Glutamatergic neuron (in vitro differentiated cells): ENCODE data around the gene TPST1. TPM values are rescaled to one million over a fixed set of nuclear protein-coding genes. Genes with fewer than 3 reads are reported as not detected.
"Not testable (repeated sequence)": the region's sequence is repeated elsewhere in the genome, so short reads cannot be mapped to it uniquely, and the experiment has no call there.

Source experiments
- DNase-seq: peaks from one replicate; pipeline ENCODE4 v3.0.0; 2022
- H3K27ac Mint-ChIP-seq: one replicate; pipeline ENCODE4 v1.8.0; 2020; ENCODE audit warnings: mild to moderate bottlenecking, mixed read lengths, inconsistent platforms; ENCODE audit not compliant: unreplicated experiment
- H3K27me3 Mint-ChIP-seq: one replicate; pipeline ENCODE4 v1.8.0; 2020; ENCODE audit warnings: mild to moderate bottlenecking, moderate library complexity, mixed read lengths, inconsistent platforms; ENCODE audit not compliant: unreplicated experiment
- H3K36me3 Mint-ChIP-seq: one replicate; pipeline ENCODE4 v1.8.0; 2020; ENCODE audit warnings: mild to moderate bottlenecking, mixed read lengths, inconsistent platforms; ENCODE audit not compliant: unreplicated experiment
- H3K4me1 Mint-ChIP-seq: one replicate; pipeline ENCODE4 v1.8.0; 2020; ENCODE audit warnings: mild to moderate bottlenecking, low read depth, mixed read lengths, inconsistent platforms; ENCODE audit not compliant: unreplicated experiment
- H3K4me3 Mint-ChIP-seq: one replicate; pipeline ENCODE4 v1.8.0; 2020; ENCODE audit warnings: mild to moderate bottlenecking, mixed read lengths, inconsistent platforms; ENCODE audit not compliant: unreplicated experiment
- H3K9me3 Mint-ChIP-seq: one replicate; pipeline ENCODE4 v1.8.0; 2020; ENCODE audit warnings: mild to moderate bottlenecking, moderate library complexity, mixed read lengths, inconsistent platforms; ENCODE audit not compliant: unreplicated experiment
- total RNA-seq: library from RNA; stranded (reverse); fragmentation: NEBNext Ultra II Directional; extraction: Animal tissue kit (Norgen Biotek cat#: 25700); gene quantifications from one replicate; pipeline ENCODE4 v1.2.1, GENCODE V29; 2021; ENCODE audit not compliant: unreplicated experiment
- TF ChIP-seq, protein P1 (sequence below): fragments of 200-600 bp; sonication (generic); IDR thresholded peaks from one replicate; pipeline ENCODE4 v1.5.0; 2021; ENCODE audit not compliant: partially characterized antibody, unreplicated experiment

Gene TPST1
- total RNA-seq, 1 donor from 2014 or later = 41.4 TPM

DNA sequence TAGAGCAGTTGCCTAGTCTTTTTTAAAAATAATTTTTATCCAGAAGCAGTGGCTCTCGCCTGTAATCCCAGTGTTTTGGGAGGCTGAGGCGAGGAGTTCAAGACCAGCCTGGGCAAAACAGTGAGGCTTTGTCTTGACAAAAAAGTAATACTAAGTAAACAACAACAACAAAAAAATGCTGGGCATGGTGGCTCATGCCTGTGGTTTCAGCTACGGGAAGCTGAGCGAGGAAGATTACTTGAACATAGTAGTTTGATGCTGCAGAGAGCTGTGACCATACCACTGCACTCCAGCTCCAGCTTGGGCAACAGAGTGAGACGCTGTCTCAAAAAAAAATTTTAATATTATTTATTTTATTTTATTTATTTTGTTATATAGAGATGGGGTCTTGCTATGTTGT is 31.3 kb upstream of the TPST1 start:
- H3K36me3 Mint-ChIP-seq = no peaks in the 10 kb centered on the region
- H3K9me3 Mint-ChIP-seq = peaks cover 3% of the 10 kb centered on the region
- H3K27ac Mint-ChIP-seq = no peak overlapping the region
- no peak for DNase-seq
- H3K4me1 Mint-ChIP-seq = peaks cover 3% of the 10 kb centered on the region
- H3K4me3 Mint-ChIP-seq = no peak overlapping the region
- H3K27me3 Mint-ChIP-seq = peaks cover 2% of the 10 kb centered on the region
- TF ChIP-seq, protein P1, sequence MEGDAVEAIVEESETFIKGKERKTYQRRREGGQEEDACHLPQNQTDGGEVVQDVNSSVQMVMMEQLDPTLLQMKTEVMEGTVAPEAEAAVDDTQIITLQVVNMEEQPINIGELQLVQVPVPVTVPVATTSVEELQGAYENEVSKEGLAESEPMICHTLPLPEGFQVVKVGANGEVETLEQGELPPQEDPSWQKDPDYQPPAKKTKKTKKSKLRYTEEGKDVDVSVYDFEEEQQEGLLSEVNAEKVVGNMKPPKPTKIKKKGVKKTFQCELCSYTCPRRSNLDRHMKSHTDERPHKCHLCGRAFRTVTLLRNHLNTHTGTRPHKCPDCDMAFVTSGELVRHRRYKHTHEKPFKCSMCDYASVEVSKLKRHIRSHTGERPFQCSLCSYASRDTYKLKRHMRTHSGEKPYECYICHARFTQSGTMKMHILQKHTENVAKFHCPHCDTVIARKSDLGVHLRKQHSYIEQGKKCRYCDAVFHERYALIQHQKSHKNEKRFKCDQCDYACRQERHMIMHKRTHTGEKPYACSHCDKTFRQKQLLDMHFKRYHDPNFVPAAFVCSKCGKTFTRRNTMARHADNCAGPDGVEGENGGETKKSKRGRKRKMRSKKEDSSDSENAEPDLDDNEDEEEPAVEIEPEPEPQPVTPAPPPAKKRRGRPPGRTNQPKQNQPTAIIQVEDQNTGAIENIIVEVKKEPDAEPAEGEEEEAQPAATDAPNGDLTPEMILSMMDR = no peak

GRCh38 chr7:66175006-66175405 is 30.1 kb upstream of the TPST1 start:
- not testable (repeated sequence) for H3K27ac Mint-ChIP-seq, H3K4me3 Mint-ChIP-seq, DNase-seq, H3K27me3 Mint-ChIP-seq, H3K9me3 Mint-ChIP-seq, H3K36me3 Mint-ChIP-seq, H3K4me1 Mint-ChIP-seq

DNA sequence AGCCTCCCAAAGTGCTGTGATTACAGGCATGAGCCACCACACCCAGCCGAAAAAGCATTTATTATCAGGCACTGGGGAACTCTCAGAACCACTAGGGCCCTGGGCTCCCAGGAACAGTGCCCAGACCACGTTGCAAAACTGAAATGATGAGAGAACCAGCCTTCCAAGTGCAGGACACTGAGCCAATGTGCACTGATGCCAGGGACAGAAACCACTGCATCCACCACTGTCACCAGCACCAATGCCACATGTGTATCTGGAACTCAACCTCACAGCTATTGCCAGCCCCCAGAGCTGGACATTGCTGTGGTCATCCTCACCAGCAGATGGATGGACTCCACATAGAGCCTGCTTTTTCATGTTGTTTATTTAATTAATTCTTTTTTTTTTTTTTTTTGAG is 28.2 kb upstream of the TPST1 start:
- Mint-ChIP-seq H3K4me1 (peaks cover 3% of the 10 kb centered on the region), H3K4me3 (no peak overlapping the region), H3K27ac (no peak overlapping the region), H3K36me3 (no peaks in the 10 kb centered on the region), H3K27me3 (peaks cover 2% of the 10 kb centered on the region), H3K9me3 (peaks cover 3% of the 10 kb centered on the region)
- DNase-seq = no peak
- TF ChIP-seq, protein P1 = no peak

DNA sequence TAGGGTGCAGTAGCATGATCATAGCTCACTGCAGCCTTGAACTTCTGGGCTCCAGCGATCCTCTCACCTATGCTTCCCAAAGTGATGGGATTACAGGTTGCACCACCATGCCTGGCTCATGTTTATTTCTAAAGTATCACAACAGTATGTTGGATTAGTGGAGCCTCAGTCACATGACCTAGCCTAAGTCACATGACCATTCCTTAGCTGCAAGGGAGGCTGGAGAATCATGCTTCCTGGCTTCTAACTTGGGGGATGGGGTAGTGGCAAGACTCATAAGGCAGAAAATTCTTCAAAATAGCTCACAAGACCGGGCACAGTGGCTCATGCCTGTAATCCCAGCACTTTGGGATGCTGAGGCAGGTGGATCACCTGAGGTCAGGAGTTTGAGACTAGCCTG is 26.9 kb upstream of the TPST1 start:
- Mint-ChIP-seq H3K27ac (no peak overlapping the region), H3K27me3 (peaks cover 2% of the 10 kb centered on the region), H3K4me1 (peaks cover 3% of the 10 kb centered on the region), H3K4me3 (no peak overlapping the region), H3K36me3 (no peaks in the 10 kb centered on the region), H3K9me3 (peaks cover 3% of the 10 kb centered on the region)
- TF ChIP-seq, protein P1 = no peak
- no peak for DNase-seq

- peaks cover 3% of the 10 kb centered on the region for H3K9me3 Mint-ChIP-seq
- no peaks in the 10 kb centered on the region for H3K27me3 Mint-ChIP-seq
Measured at GRCh38 chr7:66181329-66181728, 23.8 kb upstream of the TPST1 start.

More at GRCh38 chr7:66181329-66181728, 23.8 kb upstream of the TPST1 start:
- TF ChIP-seq, protein P1 = no peak
- Mint-ChIP-seq H3K27ac (no peak overlapping the region), H3K36me3 (no peaks in the 10 kb centered on the region), H3K4me1 (no peaks in the 10 kb centered on the region), H3K4me3 (no peak overlapping the region)
- no peak for DNase-seq
